HepG2 (cell line): Measurements from ENCODE around the gene ZDHHC7. TPM values are rescaled to one million over a fixed set of nuclear protein-coding genes. Genes with fewer than 3 reads are reported as not detected.
A peak's percentile ranks its signal among the peaks of the same experiment; 100 is the strongest.

Experiments
- ATAC-seq: fragments of 200-7000 bp; cut with Tn5 transposase; 3 replicates; pipeline ENCODE4 v1.9.1; 2020; ENCODE audit warnings: mild to moderate bottlenecking, moderate library complexity
- BruUV-seq: library from RNA; stranded (reverse); fragments of 400-500 nt; replicated peaks from 2 replicates; lab custom pipeline; 2021; lab: Mats Ljungman, UMichigan
- CTCF ChIA-PET: fragments of 300-600 bp; formaldehyde crosslinking; extraction: SDS; loops from one replicate; lab custom pipeline; 2021; ENCODE audit warnings: low total read pairs, inconsistent platforms, low intra/inter-chr PET ratio; lab: Yijun Ruan, JAX
- POLR2A ChIA-PET: fragments of 350-600 bp; sonication (Branson Sonifier 250); formaldehyde crosslinking; loops from one replicate; lab custom pipeline; 2020; ENCODE audit warnings: antibody characterized with exemption, inconsistent platforms; lab: Yijun Ruan, JAX
- DNase-seq: peaks from one replicate; pipeline ENCODE4 v3.0.0-alpha.2; 2015; ENCODE audit warnings: low spot score
- FAIRE-seq: peaks from 3 replicates; lab custom pipeline; 2011; peaks lifted over from hg19 to GRCh38; lab: Jason Lieb, UNC
- H2AFZ ChIP-seq: one replicate; pipeline ENCODE4 v1.6.1; 2011; ENCODE audit warnings: low read length, inconsistent platforms
- H3K27ac ChIP-seq: fragments of 300-600 bp; 3 replicates; pipeline ENCODE4 v1.8.0; 2011; ENCODE audit warnings: mixed run types, mild to moderate bottlenecking, mixed read lengths, low read length, inconsistent platforms; ENCODE audit not compliant: insufficient read depth; ENCODE audit errors: extremely low read length
- H3K27me3 ChIP-seq, 2 experiments: fragments of 200-600 bp in 1 of 2; 2 replicates in 1 of 2; 3 replicates in 1 of 2; pipeline versions ENCODE4 v1.6.0 to v1.8.0; 2011; ENCODE audit warnings: low read length in 2 of 2, mild to moderate bottlenecking in 2 of 2, moderate library complexity in 2 of 2, inconsistent platforms in 1 of 2; ENCODE audit not compliant: insufficient read depth in 2 of 2, control insufficient read depth in 1 of 2
- H3K36me3 ChIP-seq, 2 experiments: fragments of 200-600 bp in 1 of 2; replicated peaks in 1 of 2; 2 replicates in 1 of 2; 3 replicates in 1 of 2; pipeline versions ENCODE4 v1.5.1 to v1.8.0; 2011; ENCODE audit warnings: low read length in 2 of 2, inconsistent platforms in 1 of 2; ENCODE audit not compliant: insufficient read depth in 2 of 2, control insufficient read depth in 1 of 2
- H3K4me1 ChIP-seq: 2 replicates; pipeline ENCODE4 v1.5.1; 2012; ENCODE audit warnings: low read length, inconsistent platforms; ENCODE audit not compliant: insufficient read depth
- H3K4me2 ChIP-seq: 2 replicates; pipeline ENCODE4 v1.6.0; 2011; ENCODE audit warnings: low read depth, low read length, inconsistent platforms
- H3K4me3 ChIP-seq, 3 experiments: fragments of 200-600 bp in 1 of 3; sonication (generic), shearing (Covaris generic) in 1 of 3; replicated peaks in 1 of 3; 2 replicates each; pipeline ENCODE4 v1.5.1; 2011 to 2016; ENCODE audit warnings: low read length in 3 of 3, inconsistent platforms in 2 of 3, low read depth in 2 of 3, mild to moderate bottlenecking in 2 of 3, control low read depth in 1 of 3, mixed read lengths in 1 of 3; ENCODE audit not compliant: insufficient read depth in 1 of 3
- H3K79me2 ChIP-seq: one replicate; pipeline ENCODE4 v1.6.1; 2011; ENCODE audit warnings: low read length, inconsistent platforms; ENCODE audit not compliant: insufficient read depth
- H3K9ac ChIP-seq: 2 replicates; pipeline ENCODE4 v1.6.0; 2011; ENCODE audit warnings: mild to moderate bottlenecking, low read depth, low read length, inconsistent platforms; ENCODE audit not compliant: insufficient read depth
- H3K9me3 ChIP-seq: 2 replicates; pipeline ENCODE4 v1.5.1; 2012; ENCODE audit warnings: mild to moderate bottlenecking, low read length
- H4K20me1 ChIP-seq: 2 replicates; pipeline ENCODE4 v1.6.0; 2011; ENCODE audit warnings: inconsistent platforms, mild to moderate bottlenecking, low read length, moderate library complexity; ENCODE audit not compliant: insufficient read depth
- FLYWCH1 ChIP-seq: sonication (generic); formaldehyde crosslinking; IDR thresholded peaks from 2 replicates; pipeline ENCODE4 v1.8.1; 2023; ENCODE audit warnings: mild to moderate bottlenecking, missing genetic modification reagents
- MED8 ChIP-seq: sonication (generic); formaldehyde crosslinking; IDR thresholded peaks from 2 replicates; pipeline ENCODE4 v1.8.1; 2023; ENCODE audit warnings: mild to moderate bottlenecking, missing genetic modification reagents; ENCODE audit not compliant: insufficient replicate concordance
- PHF21A ChIP-seq: sonication (generic); formaldehyde crosslinking; IDR thresholded peaks from 2 replicates; pipeline ENCODE4 v1.5.0; 2020; ENCODE audit warnings: mild to moderate bottlenecking, missing genetic modification reagents
- REPIN1 ChIP-seq: sonication (generic); formaldehyde crosslinking; IDR thresholded peaks from 2 replicates; pipeline ENCODE4 v1.8.0; 2022; ENCODE audit warnings: missing genetic modification reagents, low read depth, mild to moderate bottlenecking, borderline replicate concordance
- SNRNP70 ChIP-seq: fragments of 200-400 bp; formaldehyde crosslinking; IDR thresholded peaks from 2 replicates; pipeline ENCODE4 v1.6.1; 2017; ENCODE audit warnings: mild to moderate bottlenecking, low read depth, low read length, moderate library complexity
- ZBTB21 ChIP-seq: sonication (generic); formaldehyde crosslinking; IDR thresholded peaks from 2 replicates; pipeline ENCODE4 v1.4.0; 2020; ENCODE audit warnings: missing genetic modification reagents
- ZMAT3 ChIP-seq: sonication (generic); formaldehyde crosslinking; conservative IDR thresholded peaks from 2 replicates; pipeline ENCODE4 v1.7.0; 2021; ENCODE audit warnings: missing genetic modification reagents
- ZNF12 ChIP-seq: sonication (generic); formaldehyde crosslinking; IDR thresholded peaks from 2 replicates; pipeline ENCODE4 v1.5.0; 2020; ENCODE audit warnings: missing genetic modification reagents
- ZNF138 ChIP-seq: sonication (generic); formaldehyde crosslinking; IDR thresholded peaks from 2 replicates; pipeline ENCODE4 v1.5.0; 2020; ENCODE audit warnings: mild to moderate bottlenecking, low read depth, missing genetic modification reagents
- ZNF3 ChIP-seq: IDR thresholded peaks from 2 replicates; pipeline ENCODE4 v1.7.0; 2017; ENCODE audit warnings: inconsistent platforms
- ZNF354B ChIP-seq: sonication (generic); formaldehyde crosslinking; IDR thresholded peaks from 2 replicates; pipeline ENCODE4 v1.8.0; 2022; ENCODE audit warnings: mild to moderate bottlenecking, missing genetic modification reagents
- ZNF558 ChIP-seq: sonication (generic); formaldehyde crosslinking; IDR thresholded peaks from 2 replicates; pipeline ENCODE4 v1.9.0; 2022; ENCODE audit warnings: mild to moderate bottlenecking, missing genetic modification reagents, borderline replicate concordance
- ZNF615 ChIP-seq: sonication (generic); formaldehyde crosslinking; IDR thresholded peaks from 2 replicates; pipeline ENCODE4 v1.5.0; 2020; ENCODE audit warnings: mild to moderate bottlenecking, missing genetic modification reagents, borderline replicate concordance
- ZNF672 ChIP-seq: sonication (generic); formaldehyde crosslinking; IDR thresholded peaks from 2 replicates; pipeline ENCODE4 v1.8.1; 2022; ENCODE audit warnings: missing genetic modification reagents
- WGBS: methylation state at CpG from one replicate; pipeline ENCODE4 v1.1.6; 2017; ENCODE audit warnings: low lambda C conversion rate; 5-methylcytosine and 5-hydroxymethylcytosine counted together
- in situ Hi-C: cut with HindIII; loops from 2 replicates; pipeline ENCODE4 v1.10.0; 2017; ENCODE audit warnings: low pct_unique_long_range_greater_than_20kb; ENCODE audit not compliant: extremely low pct_ligation_motif_present
- intact Hi-C: fragments of 100-400 bp; cut with micrococcal nuclease; formaldehyde crosslinking; loops from one replicate; pipeline ENCODE4 v1.10.0; 2022; ENCODE audit not compliant: unreplicated experiment
- polyA plus RNA-seq, 8 experiments: library from polyadenylated mRNA; depleted of rRNA in 3 of 8; stranded (reverse) in 7 of 8; unstranded in 1 of 8; fragments of >200 nt; fragmentation: Illumina TruSeq in 4 of 8; extraction: Trizol in 4 of 8; gene quantifications; 2 replicates each; pipeline versions ENCODE4 v1.2.1 to v1.2.3, GENCODE V29; 2011 to 2016; ENCODE audit warnings: low read depth in 4 of 8, missing spikeins in 1 of 8, mixed read lengths in 1 of 8; ENCODE audit not compliant: insufficient read depth in 1 of 8
- total RNA-seq, 5 experiments: library from RNA; depleted of rRNA; stranded (reverse); fragments of >200 nt; fragmentation: Illumina TruSeq; extraction: Trizol; gene quantifications; 2 replicates each; pipeline ENCODE4 v1.2.3, GENCODE V29; 2016; ENCODE audit warnings: low read depth in 1 of 5
- TF ChIP-seq, protein P1 (sequence below): sonication (generic); formaldehyde crosslinking; IDR thresholded peaks from 2 replicates; pipeline ENCODE4 v1.8.1; 2023; ENCODE audit warnings: missing genetic modification reagents, inconsistent platforms, borderline replicate concordance
- TF ChIP-seq, protein P2 (sequence below): sonication (generic); formaldehyde crosslinking; IDR thresholded peaks from 2 replicates; pipeline ENCODE4 v1.5.1; 2020; ENCODE audit warnings: missing genetic modification reagents, mild to moderate bottlenecking, borderline replicate concordance
- TF ChIP-seq, protein P3 (sequence below): sonication (generic); formaldehyde crosslinking; IDR thresholded peaks from 2 replicates; pipeline ENCODE4 v1.8.1; 2023; ENCODE audit warnings: mild to moderate bottlenecking, missing genetic modification reagents, borderline replicate concordance

ZDHHC7 gene
- total and polyA plus RNA-seq, 2 of the 13 experiments (the other 11 are each of a cell fraction or from before 2014, with no cell fraction given): 46.8 to 67.6 TPM

- Histone ChIP-seq H3K27ac (no peak overlapping the region), H3K27me3 (peaks cover 1 to 50% of the 10 kb centered on the region in 2 experiments; a peak in 3 of 5 replicates), H2AFZ (no peak overlapping the region), H4K20me1 (no peaks in the 10 kb centered on the region), H3K4me3 (peak overlapping the region in 2 of 3 experiments; percentile 11 to 44; a peak in 2 of 6 replicates), H3K9me3 (no peaks in the 10 kb centered on the region), H3K79me2 (no peaks in the 10 kb centered on the region), H3K4me1 (peaks cover 14% of the 10 kb centered on the region), H3K4me2 (peak overlapping the region; percentile 77), H3K9ac (peak overlapping the region; percentile 11; the same call in 1 of the 2 replicates), H3K36me3 (no peaks in the 10 kb centered on the region)
- in situ Hi-C loops (no loop called here), intact Hi-C loops (no loop called here)
- ATAC-seq (peak; percentile 85), DNase-seq (no peak), FAIRE-seq (peak; percentile 55)
- no TSS peak for BruUV-seq
- 20% methylated on average over 20 of the region's 20 CpGs for WGBS
- ChIA-PET CTCF (no interaction called here), POLR2A (interaction anchor here (1.1 to 1.2 kb wide), 2 partner anchors 19 to 36 kb away, joined by 6 to 7 read pairs; partner anchors contain the start of genes KIAA0513 and ZDHHC7)
- TF ChIP-seq ZNF3 (CRISPR knock-in tag) (no peak), ZNF558 (CRISPR knock-in tag) (no peak), ZNF672 (no peak), FLYWCH1 (CRISPR knock-in tag) (no peak), ZBTB21 (no peak), ZNF12 (CRISPR knock-in tag) (0 out of 2 replicates have a peak, but pooled peaks have one; percentile 12), ZNF354B (CRISPR knock-in tag) (no peak), ZNF138 (no peak), REPIN1 (no peak), ZMAT3 (no peak), ZNF615 (CRISPR knock-in tag) (no peak), MED8 (no peak), SNRNP70 (no peak), PHF21A (peak; percentile 2; the same call in 1 of the 2 replicates)
- TF ChIP-seq, protein P1, sequence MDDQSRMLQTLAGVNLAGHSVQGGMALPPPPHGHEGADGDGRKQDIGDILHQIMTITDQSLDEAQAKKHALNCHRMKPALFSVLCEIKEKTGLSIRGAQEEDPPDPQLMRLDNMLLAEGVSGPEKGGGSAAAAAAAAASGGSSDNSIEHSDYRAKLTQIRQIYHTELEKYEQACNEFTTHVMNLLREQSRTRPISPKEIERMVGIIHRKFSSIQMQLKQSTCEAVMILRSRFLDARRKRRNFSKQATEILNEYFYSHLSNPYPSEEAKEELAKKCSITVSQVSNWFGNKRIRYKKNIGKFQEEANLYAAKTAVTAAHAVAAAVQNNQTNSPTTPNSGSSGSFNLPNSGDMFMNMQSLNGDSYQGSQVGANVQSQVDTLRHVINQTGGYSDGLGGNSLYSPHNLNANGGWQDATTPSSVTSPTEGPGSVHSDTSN: no peak
- TF ChIP-seq, protein P2, sequence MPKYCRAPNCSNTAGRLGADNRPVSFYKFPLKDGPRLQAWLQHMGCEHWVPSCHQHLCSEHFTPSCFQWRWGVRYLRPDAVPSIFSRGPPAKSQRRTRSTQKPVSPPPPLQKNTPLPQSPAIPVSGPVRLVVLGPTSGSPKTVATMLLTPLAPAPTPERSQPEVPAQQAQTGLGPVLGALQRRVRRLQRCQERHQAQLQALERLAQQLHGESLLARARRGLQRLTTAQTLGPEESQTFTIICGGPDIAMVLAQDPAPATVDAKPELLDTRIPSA: no peak
- TF ChIP-seq, protein P3, sequence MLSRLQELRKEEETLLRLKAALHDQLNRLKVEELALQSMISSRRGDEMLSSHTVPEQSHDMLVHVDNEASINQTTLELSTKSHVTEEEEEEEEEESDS (CRISPR knock-in tag): no peak
Measured at GRCh38 chr16:85046931-85047866, 35.9 kb upstream of the ZDHHC7 start.
